Fibroblast of mammary gland (primary cell): ENCODE results near the gene EFNA4.

Experiments used
- DNase-seq: peaks from one replicate; pipeline ENCODE4 v3.0.0-alpha.2; 2010; ENCODE audit warnings: low read depth
- H3K4me3 ChIP-seq: 2 replicates; pipeline ENCODE4 v1.5.1; 2011; ENCODE audit warnings: low read depth, mild to moderate bottlenecking, low read length, moderate library complexity; ENCODE audit not compliant: control insufficient read depth
- TF ChIP-seq, protein P1 (sequence below): conservative IDR thresholded peaks from 2 replicates; pipeline ENCODE4 v1.5.1; 2011; ENCODE audit warnings: low read depth, low read length, inconsistent platforms; ENCODE audit not compliant: control insufficient read depth, insufficient read depth

The EFNA4 gene

DNA sequence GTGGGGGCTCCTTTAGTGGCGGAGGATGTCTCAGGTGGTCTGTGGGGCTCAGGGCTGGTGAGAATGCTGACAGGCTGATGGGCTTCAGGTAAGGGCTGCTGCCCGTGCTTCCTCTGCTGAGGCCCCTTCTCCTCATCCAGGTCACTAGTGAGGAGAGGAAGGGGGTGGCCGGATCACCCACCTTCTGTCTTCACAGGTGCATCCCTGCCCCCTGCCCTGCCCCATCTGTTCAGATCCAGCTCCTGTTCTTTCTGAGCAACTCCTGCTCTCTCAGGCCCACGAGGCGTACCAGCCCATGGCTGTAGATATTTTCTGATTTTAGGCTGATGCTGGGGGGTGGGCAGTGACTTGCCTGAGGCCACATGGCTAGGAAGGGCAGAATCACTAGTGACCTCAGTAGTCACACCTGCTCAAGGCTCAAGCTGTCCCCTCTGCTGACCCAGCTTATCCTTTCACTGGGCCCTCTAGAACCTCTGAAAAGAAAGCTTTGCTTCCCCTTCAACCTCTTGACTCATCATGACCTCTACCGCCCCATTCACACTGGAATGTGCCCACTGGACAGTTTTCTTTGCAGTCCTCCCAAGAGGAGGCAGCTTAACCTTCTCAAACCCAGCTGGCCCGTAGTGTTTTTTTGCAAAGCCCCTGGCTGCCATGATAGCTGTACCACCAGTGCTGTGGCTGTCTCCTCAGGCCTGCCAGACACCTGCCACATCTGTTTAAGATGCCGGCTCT, 44.8 kb upstream of the EFNA4 start:
- TF ChIP-seq, protein P1, sequence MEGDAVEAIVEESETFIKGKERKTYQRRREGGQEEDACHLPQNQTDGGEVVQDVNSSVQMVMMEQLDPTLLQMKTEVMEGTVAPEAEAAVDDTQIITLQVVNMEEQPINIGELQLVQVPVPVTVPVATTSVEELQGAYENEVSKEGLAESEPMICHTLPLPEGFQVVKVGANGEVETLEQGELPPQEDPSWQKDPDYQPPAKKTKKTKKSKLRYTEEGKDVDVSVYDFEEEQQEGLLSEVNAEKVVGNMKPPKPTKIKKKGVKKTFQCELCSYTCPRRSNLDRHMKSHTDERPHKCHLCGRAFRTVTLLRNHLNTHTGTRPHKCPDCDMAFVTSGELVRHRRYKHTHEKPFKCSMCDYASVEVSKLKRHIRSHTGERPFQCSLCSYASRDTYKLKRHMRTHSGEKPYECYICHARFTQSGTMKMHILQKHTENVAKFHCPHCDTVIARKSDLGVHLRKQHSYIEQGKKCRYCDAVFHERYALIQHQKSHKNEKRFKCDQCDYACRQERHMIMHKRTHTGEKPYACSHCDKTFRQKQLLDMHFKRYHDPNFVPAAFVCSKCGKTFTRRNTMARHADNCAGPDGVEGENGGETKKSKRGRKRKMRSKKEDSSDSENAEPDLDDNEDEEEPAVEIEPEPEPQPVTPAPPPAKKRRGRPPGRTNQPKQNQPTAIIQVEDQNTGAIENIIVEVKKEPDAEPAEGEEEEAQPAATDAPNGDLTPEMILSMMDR = no peak
- peak; percentile 35 for DNase-seq
- no peak overlapping the region for H3K4me3 ChIP-seq

DNA sequence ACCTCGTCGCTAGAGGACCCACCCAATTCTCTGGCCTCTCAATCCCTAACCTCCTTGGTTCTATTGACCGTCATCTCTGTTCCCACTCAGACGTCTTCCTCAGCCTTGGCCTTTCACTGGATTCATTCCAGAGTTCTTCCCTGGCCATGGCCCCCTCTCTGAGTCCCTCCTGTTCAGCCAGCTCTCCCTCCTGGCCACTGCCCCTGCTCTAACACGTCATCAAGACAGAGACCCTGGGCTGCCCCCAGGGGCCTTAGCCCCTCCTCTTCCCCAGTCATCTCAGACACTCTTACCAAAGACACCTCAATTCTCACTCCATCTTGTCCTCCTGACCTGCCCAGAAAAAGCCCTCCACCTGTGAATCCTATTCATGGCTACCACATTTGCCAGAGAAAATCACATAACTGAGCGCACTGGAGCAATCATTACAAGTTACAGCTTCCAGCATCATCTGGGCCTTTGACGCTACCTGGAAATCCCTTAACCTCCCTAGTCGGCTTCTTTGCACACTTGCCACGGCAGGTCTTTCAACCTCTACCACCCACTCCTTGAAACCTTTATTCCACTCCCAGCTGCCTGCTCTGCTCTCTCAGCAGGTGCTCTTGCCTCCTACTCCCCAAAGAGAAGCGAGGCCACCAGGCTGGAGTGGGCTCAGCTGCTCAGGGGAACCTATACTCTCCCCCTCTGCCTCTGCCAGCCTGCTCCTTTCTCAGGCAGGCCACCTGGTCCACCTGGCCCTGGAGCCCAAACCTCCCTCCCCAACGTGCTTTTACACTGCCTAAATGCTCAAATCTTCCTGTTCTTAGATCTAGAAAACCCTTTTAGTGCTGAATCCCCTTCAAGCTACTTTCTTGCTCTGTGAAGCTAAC, 43.9 kb upstream of the EFNA4 start:
- TF ChIP-seq, protein P1 = no peak
- DNase-seq = no peak
- no peak overlapping the region for H3K4me3 ChIP-seq

DNA sequence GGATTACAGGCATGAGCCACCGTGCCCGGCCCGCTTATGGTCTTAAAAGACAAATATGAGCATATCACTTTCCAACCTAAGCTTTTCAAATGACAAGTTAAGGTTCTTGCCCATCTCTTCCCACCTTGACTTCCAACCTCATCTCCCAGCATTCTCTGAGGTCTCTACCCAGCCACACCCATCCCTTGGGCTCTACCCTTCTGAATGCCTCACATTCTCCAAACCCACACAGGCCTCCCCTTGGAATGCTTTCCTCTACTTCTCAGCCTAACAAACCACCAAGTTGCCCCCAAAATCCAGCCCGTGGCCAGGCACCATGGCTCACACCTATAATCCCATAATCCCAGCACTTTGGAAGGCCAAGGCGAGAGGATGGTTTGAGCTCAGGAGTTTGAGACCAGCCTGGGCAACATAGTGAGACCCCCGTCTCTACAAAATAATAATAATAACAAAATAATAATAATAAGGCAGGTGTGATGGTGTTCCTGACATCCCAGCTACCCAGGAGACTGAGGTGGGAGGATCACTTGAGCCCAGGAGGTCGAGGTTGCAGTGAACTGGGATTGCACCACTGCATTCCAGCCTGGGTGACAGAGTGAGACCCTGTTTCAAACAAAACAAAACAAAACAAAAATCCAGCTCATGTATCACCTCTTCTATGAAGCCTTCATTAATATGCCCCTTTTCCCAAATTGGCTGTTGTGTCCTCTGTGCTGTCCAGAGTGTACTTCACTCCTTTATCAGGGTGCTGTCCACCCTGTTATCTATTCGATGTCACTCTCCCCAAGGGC, 41.2 kb upstream of the EFNA4 start:
- DNase-seq = no peak
- TF ChIP-seq, protein P1 = no peak
- no peak overlapping the region for H3K4me3 ChIP-seq

DNA sequence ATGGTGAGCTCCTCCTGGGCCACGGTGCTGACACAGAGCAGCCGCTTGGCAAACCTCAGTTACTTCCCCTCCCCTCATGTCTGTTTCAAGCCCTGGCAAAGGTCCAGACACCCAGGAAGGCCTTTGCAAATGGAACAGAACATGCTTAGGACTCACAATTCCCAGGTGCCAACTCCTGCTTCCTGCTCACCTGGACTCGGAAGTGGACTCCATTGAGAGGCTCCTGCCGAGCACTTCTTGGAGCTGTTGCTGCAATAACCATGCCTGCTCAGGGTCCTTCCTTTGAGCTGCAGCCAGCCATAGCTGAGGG, 40.7 kb upstream of the EFNA4 start:
- DNase-seq = no peak
- no peak overlapping the region for H3K4me3 ChIP-seq
- TF ChIP-seq, protein P1 = no peak

DNA sequence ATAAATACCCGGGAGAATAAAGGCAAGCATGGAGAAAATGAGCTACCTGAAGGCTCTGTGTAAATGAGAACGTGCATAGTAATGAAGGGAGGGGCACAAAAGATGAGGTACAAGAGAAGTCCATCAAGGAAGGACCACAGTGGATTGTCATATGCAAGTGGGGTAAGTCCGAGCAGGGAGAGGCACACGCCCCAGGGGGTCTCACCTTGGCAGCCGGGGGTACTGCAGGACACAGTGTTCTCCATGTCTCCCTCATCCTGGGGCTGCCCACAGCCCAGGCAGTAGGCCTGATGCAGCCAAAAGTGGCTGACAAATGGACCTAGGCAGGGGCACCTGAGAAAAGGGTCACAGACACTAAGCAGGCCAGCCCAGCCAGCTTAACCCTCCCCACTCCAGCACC, 39.9 kb upstream of the EFNA4 start:
- no peak for DNase-seq
- H3K4me3 ChIP-seq = no peak overlapping the region
- TF ChIP-seq, protein P1 = no peak

DNA sequence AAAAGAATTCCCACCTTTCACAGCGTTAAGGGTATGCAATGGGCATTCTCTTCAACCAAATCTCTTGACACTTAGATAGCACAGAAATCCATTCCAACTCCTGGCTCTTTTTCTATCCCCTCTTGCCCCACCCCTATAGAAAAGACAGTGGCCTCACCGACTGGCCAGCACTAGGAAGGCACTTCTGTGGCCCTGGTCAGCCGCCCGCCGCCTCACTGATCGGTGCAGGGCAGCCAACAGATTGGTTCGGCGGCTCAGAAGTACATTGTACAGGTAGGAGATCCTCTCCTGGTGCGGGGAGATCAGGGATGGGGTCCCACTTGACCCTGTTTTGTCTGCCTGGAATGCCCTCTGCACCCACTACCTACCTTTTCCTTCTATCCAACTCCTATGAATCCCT, 39.2 kb upstream of the EFNA4 start:
- H3K4me3 ChIP-seq = no peak overlapping the region
- TF ChIP-seq, protein P1 = no peak
- no peak for DNase-seq
